Effector memory CD4-positive, alpha-beta T cell (primary cell): ENCODE data around the gene EEF1AKMT1.

Experiments used
- DNase-seq, 3 donors: peaks; one replicate each; pipeline ENCODE4 v3.0.0-alpha.2; 2020
- H3K27ac ChIP-seq: 2 replicates; pipeline ENCODE4 v1.7.0; 2013; ENCODE audit warnings: mild to moderate bottlenecking, low read length, moderate library complexity; ENCODE audit not compliant: insufficient read depth, poor library complexity, severe bottlenecking
- H3K27me3 ChIP-seq: replicated peaks from 2 replicates; pipeline ENCODE4 v1.7.0; 2013; ENCODE audit warnings: mild to moderate bottlenecking, low read length; ENCODE audit not compliant: insufficient read depth, control insufficient read depth, poor library complexity, severe bottlenecking
- H3K36me3 ChIP-seq: 2 replicates; pipeline ENCODE4 v1.7.0; 2013; ENCODE audit warnings: mild to moderate bottlenecking, low read length, moderate library complexity; ENCODE audit not compliant: control insufficient read depth, insufficient read depth
- H3K4me1 ChIP-seq: 2 replicates; pipeline ENCODE4 v1.7.0; 2013; ENCODE audit warnings: low read length, mild to moderate bottlenecking; ENCODE audit not compliant: control insufficient read depth, insufficient read depth, poor library complexity, severe bottlenecking
- H3K4me3 ChIP-seq: 2 replicates; pipeline ENCODE4 v1.7.0; 2013; ENCODE audit warnings: low read length, low read depth, mild to moderate bottlenecking; ENCODE audit not compliant: insufficient read depth, poor library complexity, severe bottlenecking
- H3K9me3 ChIP-seq: 2 replicates; pipeline ENCODE4 v1.7.0; 2013; ENCODE audit warnings: mild to moderate bottlenecking, low read length, moderate library complexity; ENCODE audit not compliant: control insufficient read depth

EEF1AKMT1 gene

GRCh38 chr13:20702915-20703779, 70.6 kb downstream of the EEF1AKMT1 start, which contains the start of gene IL17D:
Gene IL17D (plus strand): TSS chr13:20703699. CDS start chr13:20704002, 303 bp downstream.
- H3K4me1 ChIP-seq, result peaks cover 10% of the 10 kb centered on the region
- DNase-seq, result peak in 1 of 3 donors; percentile 2
- peak within 1 kb of the TSS; percentile 57 for H3K4me3 ChIP-seq
- H3K36me3 ChIP-seq, result no peaks in the 10 kb centered on the region
- no peaks in the 10 kb centered on the region for H3K9me3 ChIP-seq
- peaks cover 3% of the 10 kb centered on the region for H3K27me3 ChIP-seq
- no peak within 1 kb of the TSS for H3K27ac ChIP-seq

- H3K4me1 ChIP-seq, result peaks cover 10% of the 10 kb centered on the region
- H3K36me3 ChIP-seq, result no peaks in the 10 kb centered on the region
- H3K27ac ChIP-seq, result no peak overlapping the region
- DNase-seq, result no peak
- peaks cover 3% of the 10 kb centered on the region for H3K27me3 ChIP-seq
- H3K4me3 ChIP-seq, result peak overlapping the region; percentile 57
- H3K9me3 ChIP-seq, result no peaks in the 10 kb centered on the region
Observed at GRCh38 chr13:20702530-20702914, 71.2 kb downstream of the EEF1AKMT1 start.

- DNase-seq, result no peak
- Histone ChIP-seq H3K27ac (no peak overlapping the region), H3K4me1 (peaks cover 10% of the 10 kb centered on the region), H3K4me3 (no peak overlapping the region), H3K36me3 (no peaks in the 10 kb centered on the region), H3K27me3 (peaks cover 3% of the 10 kb centered on the region), H3K9me3 (no peaks in the 10 kb centered on the region)
Observed at GRCh38 chr13:20701461-20701860, 72.3 kb downstream of the EEF1AKMT1 start.

- Histone ChIP-seq H3K36me3 (no peaks in the 10 kb centered on the region), H3K4me3 (no peak overlapping the region), H3K27ac (no peak overlapping the region), H3K4me1 (peaks cover 10% of the 10 kb centered on the region), H3K27me3 (peaks cover 3% of the 10 kb centered on the region), H3K9me3 (no peaks in the 10 kb centered on the region)
- DNase-seq, result no peak
Observed at GRCh38 chr13:20700288-20700687, 73.5 kb downstream of the EEF1AKMT1 start.

- no peak for DNase-seq
- H3K9me3 ChIP-seq, result no peaks in the 10 kb centered on the region
- no peaks in the 10 kb centered on the region for H3K36me3 ChIP-seq
- peaks cover 10% of the 10 kb centered on the region for H3K4me1 ChIP-seq
- H3K4me3 ChIP-seq, result no peak overlapping the region
- H3K27ac ChIP-seq, result no peak overlapping the region
- peaks cover 3% of the 10 kb centered on the region for H3K27me3 ChIP-seq
Observed at GRCh38 chr13:20699715-20700114, 74.0 kb downstream of the EEF1AKMT1 start.

- Histone ChIP-seq H3K9me3 (no peaks in the 10 kb centered on the region), H3K4me1 (no peaks in the 10 kb centered on the region), H3K36me3 (no peaks in the 10 kb centered on the region), H3K27me3 (peaks cover 1% of the 10 kb centered on the region), H3K4me3 (no peak overlapping the region), H3K27ac (no peak overlapping the region)
- DNase-seq, result no peak
Observed at GRCh38 chr13:20696073-20696472, 77.7 kb downstream of the EEF1AKMT1 start.

- H3K36me3 ChIP-seq, result no peaks in the 10 kb centered on the region
- no peak for DNase-seq
Observed at GRCh38 chr13:20691616-20692015, 82.1 kb downstream of the EEF1AKMT1 start.

GRCh38 chr13:20689291-20689690, 84.5 kb downstream of the EEF1AKMT1 start:
- Histone ChIP-seq H3K36me3 (no peaks in the 10 kb centered on the region), H3K27me3 (no peaks in the 10 kb centered on the region), H3K4me1 (no peaks in the 10 kb centered on the region), H3K4me3 (no peak overlapping the region), H3K27ac (no peak overlapping the region), H3K9me3 (no peaks in the 10 kb centered on the region)
- no peak for DNase-seq

More at GRCh38 chr13:20691616-20692015, 82.1 kb downstream of the EEF1AKMT1 start:
- Histone ChIP-seq H3K27ac (no peak overlapping the region), H3K27me3 (no peaks in the 10 kb centered on the region), H3K4me1 (no peaks in the 10 kb centered on the region), H3K9me3 (no peaks in the 10 kb centered on the region), H3K4me3 (no peak overlapping the region)

- no peak overlapping the region for H3K4me3 ChIP-seq
- H3K9me3 ChIP-seq, result no peaks in the 10 kb centered on the region
- H3K36me3 ChIP-seq, result no peaks in the 10 kb centered on the region
- no peak overlapping the region for H3K27ac ChIP-seq
- H3K4me1 ChIP-seq, result no peaks in the 10 kb centered on the region
- DNase-seq, result no peak
- H3K27me3 ChIP-seq, result no peaks in the 10 kb centered on the region
Observed at GRCh38 chr13:20686863-20687579, 86.7 kb downstream of the EEF1AKMT1 start.

- DNase-seq, result no peak
- H3K4me3 ChIP-seq, result no peak overlapping the region
- no peaks in the 10 kb centered on the region for H3K9me3 ChIP-seq
- no peaks in the 10 kb centered on the region for H3K36me3 ChIP-seq
- no peaks in the 10 kb centered on the region for H3K4me1 ChIP-seq
- H3K27ac ChIP-seq, result no peak overlapping the region
- H3K27me3 ChIP-seq, result no peaks in the 10 kb centered on the region
Observed at GRCh38 chr13:20686167-20686566, 87.6 kb downstream of the EEF1AKMT1 start.
